GM18502 (cell line): ENCODE data around the gene SPOCK1.
"Not testable (repeated sequence)": the region's sequence is repeated elsewhere in the genome, so short reads cannot be mapped to it uniquely, and the experiment has no call there.

Experiments
- ATAC-seq: cut with Tn5 transposase; IDR thresholded peaks from one replicate; pipeline ENCODE4 v1.9.1; 2021; ENCODE audit warnings: mild to moderate bottlenecking; ENCODE audit not compliant: unreplicated experiment, poor library complexity

The SPOCK1 gene

GRCh38 chr5:137498736-137499505 lies at the start of gene SPOCK1:
Gene SPOCK1 (minus strand): TSS chr5:137499326.
- peak; percentile 92 for ATAC-seq

GRCh38 chr5:137545956-137546355 lies 46.8 kb upstream of the SPOCK1 start:
- no peak for ATAC-seq

GRCh38 chr5:137535449-137535848 lies 36.3 kb upstream of the SPOCK1 start:
- ATAC-seq, result not testable (repeated sequence)

- ATAC-seq, result no peak
Measured at GRCh38 chr5:137533963-137534362, 34.8 kb upstream of the SPOCK1 start.

GRCh38 chr5:137531266-137531665 lies 32.1 kb upstream of the SPOCK1 start:
- no peak for ATAC-seq

GRCh38 chr5:137521246-137521645 lies 22.1 kb upstream of the SPOCK1 start:
- ATAC-seq, result no peak

GRCh38 chr5:137516961-137517360 lies 17.8 kb upstream of the SPOCK1 start:
- no peak for ATAC-seq

- ATAC-seq, result no peak
Measured at GRCh38 chr5:137516251-137516797, 17.2 kb upstream of the SPOCK1 start.

- ATAC-seq, result no peak
Measured at GRCh38 chr5:137515238-137515637, 16.1 kb upstream of the SPOCK1 start.

- ATAC-seq, result no peak
Measured at GRCh38 chr5:137510671-137511070, 11.5 kb upstream of the SPOCK1 start.

- ATAC-seq, result no peak
Measured at GRCh38 chr5:137507150-137507549, 8.0 kb upstream of the SPOCK1 start.

GRCh38 chr5:137506296-137506695 lies 7.2 kb upstream of the SPOCK1 start:
- ATAC-seq, result no peak

GRCh38 chr5:137504916-137505315 lies 5.8 kb upstream of the SPOCK1 start:
- ATAC-seq, result no peak

- ATAC-seq, result no peak
Measured at GRCh38 chr5:137503456-137503855, 4.3 kb upstream of the SPOCK1 start.

GRCh38 chr5:137502632-137503031 lies 3.5 kb upstream of the SPOCK1 start:
- ATAC-seq, result no peak

GRCh38 chr5:137501846-137502406 lies 2.8 kb upstream of the SPOCK1 start:
- ATAC-seq, result no peak

- ATAC-seq, result no peak
Measured at GRCh38 chr5:137501226-137501625, 2.1 kb upstream of the SPOCK1 start.

GRCh38 chr5:137500615-137501225 lies 1.6 kb upstream of the SPOCK1 start:
- no peak for ATAC-seq

GRCh38 chr5:137499506-137499847 lies 351 bp upstream of the SPOCK1 start:
- not testable (repeated sequence) for ATAC-seq

- ATAC-seq, result no peak
Measured at GRCh38 chr5:137498301-137498735, 808 bp downstream of the SPOCK1 start.
